NCI-H146 (cell line): Measurements from ENCODE around the gene USP14.

Source experiments
- DNase-seq: peaks from one replicate; lab custom pipeline; 2025; lab: John Stamatoyannopoulos, UW

The USP14 gene

DNA sequence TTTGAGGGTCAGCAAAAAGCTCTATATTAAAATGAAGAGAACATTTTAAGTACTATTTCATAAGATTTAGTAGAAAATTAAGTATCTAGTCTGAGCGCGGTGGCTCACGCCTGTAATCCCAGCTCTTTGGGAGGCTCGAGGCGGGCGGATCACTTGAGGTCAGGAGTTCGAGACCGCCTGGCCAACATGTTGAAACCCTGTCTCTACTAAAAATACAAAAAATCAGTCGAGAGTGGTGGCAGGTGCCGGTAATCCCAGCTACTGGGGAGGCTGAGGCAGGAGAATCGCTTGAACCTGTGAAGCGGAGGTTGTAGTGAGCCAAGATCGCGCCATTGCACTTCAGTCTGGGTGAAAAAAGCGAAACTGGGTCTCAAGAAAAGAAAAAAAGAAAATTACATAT lies 1.6 kb downstream of the USP14 start:
- no peak for DNase-seq

DNA sequence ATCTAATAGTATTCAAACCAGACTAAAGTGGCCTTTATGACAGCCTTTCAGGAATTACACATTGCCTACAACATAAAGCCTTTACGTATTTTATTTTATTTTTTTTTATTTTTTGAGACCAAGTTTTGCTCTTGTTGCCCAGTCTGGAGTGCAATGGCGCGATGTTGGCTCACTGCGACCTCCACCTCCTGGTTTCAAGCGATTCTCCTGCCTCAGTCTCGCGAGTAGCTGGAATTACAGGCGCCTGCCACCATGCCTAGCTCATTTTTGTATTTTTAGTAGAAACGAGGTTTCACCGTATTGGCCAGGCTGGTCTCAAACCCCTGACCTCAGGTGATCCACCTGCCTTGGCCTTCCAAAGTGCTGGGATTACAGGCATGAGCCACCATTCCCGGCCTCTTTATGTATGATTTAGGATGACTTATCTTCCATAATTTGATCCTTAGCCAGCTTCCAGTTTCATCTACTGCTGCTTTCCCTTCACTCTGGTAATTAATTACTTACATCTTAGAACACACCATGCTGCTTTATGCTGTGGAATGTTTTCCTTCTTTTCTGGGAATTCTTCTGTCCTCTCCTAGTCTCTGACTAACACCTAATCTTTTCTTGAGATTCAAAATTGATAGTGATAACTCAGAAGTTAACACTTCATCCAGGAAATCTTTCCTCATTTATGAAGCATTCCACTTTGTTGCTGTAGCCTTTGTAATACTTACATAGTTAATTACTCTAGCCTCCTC lies 2.6 kb downstream of the USP14 start:
- DNase-seq, result no peak

DNA sequence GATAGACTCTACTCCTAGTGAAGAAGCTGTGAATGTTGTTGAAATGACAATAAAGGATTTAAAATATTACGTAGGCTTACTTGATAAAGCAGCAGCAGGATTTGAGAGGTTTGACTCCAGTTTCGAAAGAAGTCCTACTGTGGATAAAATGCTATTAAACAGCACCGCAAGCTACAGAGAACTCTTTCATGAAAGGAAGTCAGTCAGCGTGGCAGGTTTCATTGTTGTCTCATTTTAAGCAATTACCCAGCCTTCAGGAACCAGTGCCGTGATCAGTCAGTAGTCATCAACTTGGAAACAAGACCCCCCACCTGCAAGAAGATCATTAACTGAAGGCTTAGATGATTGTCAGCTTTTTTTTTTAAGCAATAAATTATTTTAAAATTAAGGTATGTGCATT lies 14.0 kb downstream of the USP14 start:
- no peak for DNase-seq

DNA sequence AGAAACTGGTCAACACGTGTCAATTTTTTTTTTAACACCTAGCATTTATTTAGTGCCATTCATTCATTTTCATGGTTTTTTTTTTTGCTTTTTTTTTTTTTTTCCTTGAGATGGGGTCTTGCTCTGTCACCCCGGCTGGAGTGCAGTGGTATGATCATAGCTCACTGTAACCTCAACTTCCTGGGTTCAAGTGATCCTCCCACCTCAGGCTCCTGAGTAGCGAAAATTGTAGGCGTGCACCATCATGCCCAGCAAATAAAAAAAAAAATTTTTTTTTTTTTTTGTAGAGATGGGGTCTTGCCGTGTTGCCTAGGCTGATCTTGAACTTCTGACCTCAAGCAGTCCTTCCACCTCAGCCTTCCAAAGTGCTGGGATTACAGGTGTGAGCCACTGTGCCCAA lies 21.1 kb downstream of the USP14 start:
- DNase-seq, result no peak

DNA sequence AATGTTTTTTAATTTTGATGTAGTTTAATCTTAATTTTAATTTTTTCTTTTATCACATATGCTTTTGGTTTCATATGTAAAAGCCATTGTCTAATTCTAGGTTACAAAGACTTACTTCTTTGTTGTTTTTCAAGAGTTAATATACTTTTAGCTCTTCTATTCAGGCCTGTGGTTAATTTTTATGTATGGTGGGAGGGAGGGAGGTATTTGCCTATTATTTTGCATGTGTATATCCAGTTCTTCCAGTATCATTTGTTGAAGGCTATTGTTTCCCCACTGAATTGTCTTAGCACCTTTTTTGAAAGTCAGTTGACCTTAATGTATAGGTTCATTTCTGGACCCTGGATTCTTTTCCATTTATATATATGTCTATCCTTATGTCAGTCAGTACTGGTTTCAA lies 23.4 kb downstream of the USP14 start:
- DNase-seq, result no peak

DNA sequence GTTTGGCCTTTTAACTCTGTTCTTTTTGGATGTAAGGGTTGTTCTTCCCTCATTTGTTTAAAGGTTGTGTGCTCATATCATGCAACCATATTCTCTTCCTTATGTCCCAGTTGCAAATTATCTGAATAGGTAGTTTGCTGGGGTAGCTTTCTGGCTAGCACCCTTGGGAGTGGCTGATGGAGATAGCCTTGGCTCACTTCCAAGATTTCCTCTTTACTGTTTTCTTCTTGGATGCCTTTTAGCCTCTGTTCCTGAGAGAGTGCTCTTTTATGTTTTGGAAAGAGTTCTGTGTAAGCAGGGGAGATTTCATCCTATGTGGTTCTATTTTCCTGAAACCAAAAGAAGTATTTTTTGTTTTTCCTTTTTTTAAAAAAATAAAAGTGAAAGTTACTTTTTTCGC lies 25.4 kb downstream of the USP14 start:
- DNase-seq, result no peak

DNA sequence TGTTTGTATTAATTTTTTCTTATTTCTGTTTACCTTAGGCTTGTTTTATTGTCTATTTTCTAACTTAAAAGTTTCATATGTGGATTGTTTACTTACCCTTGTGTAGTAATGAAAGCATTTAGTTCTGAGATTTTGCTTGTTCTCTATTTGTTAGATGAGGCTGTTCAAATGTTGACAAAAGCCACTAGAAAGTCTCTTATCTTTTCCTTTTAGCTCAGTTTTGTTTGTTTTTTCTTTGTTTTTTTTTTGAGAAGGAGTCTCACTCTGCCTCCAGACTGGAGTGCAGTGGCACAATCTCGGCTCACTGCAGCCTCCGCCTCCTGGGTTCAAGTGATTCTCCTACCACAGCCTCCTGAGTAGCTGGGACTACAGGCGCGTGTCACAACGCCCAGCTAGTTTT lies 30.9 kb downstream of the USP14 start:
- DNase-seq, result no peak

DNA sequence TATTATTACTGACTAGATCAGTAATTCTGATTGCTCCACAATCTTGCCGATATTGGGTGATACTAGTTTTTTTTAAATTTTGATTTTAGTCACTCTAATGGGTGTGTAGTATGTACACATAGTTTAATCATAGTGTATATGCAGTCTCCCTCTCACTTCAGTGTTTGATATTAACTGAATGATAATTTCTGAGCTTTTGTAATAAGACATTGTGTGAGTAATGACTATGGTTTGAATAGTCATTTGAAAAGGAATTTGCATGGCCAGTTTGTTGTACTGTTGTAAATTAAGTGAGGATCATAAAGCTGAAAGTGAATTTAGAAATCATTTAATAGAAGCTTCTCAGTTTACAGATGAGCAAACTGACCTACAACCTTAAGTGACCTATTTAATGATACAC lies 33.4 kb downstream of the USP14 start:
- no peak for DNase-seq

DNA sequence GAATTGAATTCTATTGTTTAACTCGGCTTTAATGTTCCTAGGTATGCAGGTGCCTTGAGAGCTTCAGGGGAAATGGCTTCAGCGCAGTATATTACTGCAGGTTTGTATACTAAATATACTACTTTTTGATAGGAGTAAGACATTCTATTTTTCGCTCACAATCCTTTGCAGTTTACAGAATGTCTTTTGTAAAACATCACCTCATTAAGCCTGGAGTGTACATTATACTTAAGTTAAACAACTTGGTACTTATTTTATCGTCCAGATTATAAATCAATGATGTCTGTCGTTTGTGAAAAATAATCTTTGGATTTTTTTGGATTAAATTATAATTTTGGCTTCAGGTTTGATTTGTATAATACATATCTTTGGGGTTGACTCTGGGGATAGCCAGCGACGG lies 34.4 kb downstream of the USP14 start:
- no peak for DNase-seq

DNA sequence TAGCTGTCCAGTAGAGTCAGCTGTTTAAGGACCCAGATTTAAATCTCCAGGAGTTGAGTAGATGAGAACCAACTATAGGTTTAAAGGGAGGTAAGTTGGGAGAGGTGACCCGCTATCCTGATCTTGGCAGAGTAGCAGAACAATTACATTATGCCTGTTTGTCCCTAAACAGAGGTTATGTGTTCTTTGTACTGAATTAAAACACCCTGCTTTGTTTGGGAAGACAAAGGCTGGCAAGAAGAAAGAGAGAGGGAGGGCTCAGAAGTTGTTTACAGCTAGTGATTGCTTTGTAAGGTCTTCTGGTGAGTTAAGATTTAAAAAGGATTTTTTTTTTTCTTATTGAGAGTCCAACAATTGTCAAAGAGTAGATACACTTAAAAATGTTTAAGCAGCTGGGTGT lies 37.3 kb downstream of the USP14 start:
- DNase-seq, result no peak

DNA sequence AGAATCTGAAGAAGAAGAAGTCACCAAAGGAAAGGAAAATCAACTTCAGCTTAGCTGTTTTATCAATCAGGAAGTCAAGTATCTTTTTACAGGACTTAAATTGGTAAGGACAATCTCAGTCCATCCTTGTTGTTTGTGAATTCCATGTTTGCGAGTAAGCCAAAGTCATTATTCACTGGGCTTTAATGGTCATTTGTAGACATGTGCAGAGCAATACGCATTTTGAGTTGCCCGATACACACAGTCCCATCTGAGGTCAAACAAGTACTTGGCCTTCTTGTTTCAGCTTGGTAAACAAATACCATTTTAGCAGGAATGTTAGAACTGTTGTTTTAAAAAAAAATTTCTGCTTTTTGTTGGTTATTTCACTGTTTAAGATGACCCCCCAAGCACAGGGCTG lies 40.9 kb downstream of the USP14 start:
- peak; percentile 46 for DNase-seq

DNA sequence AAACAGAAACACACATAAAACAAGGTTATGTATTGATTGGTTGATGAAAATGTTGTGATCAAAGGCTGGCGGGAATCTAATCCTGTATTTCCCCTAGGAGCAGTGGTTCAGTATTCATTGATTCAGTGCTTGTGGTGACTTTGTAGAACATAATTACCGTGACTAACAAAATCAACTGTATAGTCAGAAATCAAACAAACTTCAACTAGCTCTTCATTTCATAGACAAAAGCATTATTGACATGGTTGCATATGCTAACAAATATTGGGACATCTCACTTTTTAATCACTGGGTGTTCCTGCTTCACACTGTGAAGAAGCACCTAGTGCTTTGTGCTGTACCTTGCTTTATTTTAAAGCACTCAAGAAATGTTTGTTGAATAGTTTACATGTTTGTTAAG lies 41.4 kb downstream of the USP14 start:
- peak; percentile 90 for DNase-seq

DNA sequence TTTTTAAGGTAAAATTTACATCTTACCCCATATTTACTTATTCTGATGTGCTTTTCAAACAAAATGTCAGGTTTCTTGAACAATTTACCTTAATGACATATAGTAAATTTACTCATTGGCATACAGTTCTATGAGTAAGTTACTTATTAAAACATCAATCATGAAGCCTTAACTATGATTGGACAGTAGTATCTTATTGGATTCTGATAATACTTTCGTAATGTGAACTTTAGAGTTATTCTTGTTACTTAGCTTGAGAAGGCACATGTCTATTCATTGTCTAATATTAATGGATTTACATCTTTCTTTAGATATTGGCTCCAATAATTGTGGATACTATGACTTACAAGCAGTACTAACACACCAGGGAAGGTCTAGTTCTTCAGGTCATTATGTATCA lies 51.7 kb downstream of the USP14 start:
- no peak for DNase-seq

DNA sequence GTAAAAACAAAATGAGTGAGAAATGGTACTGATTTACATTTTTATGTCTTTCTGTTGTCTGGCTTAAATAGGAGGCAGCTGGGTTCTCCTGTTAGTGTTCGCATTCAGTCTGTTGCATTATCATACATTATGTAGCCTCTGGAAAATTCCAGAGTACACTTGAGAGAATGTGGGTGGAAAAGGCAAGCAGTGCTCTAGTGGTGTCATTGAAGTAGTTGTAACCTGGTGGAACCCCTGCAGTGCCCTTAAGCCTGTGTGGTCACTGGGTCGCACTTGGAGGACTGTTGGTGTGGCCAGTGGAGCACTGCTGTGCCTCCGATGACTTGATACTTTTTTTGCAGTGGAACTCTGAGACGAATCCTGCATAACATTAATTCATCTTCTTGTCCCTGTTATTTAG lies 52.4 kb downstream of the USP14 start:
- DNase-seq, result no peak

DNA sequence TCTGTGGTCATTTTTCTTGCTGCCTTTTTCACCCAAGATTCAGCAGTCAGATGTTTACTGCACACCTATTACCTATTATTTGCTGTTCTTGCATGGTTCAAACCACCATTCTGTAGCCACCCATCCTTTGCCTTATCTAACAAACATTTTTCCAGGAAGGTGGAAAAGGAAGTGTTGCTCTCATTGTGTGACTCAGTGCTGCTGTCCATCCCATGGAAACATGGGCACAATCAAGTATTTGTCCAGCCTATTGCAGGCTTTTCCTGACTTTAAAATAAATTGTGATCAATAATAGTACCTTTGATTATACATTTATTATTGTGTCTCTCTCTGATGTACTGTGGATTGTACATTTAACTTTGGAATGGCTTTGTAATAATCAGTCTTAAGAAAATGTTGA lies 53.2 kb downstream of the USP14 start:
- DNase-seq, result no peak

DNA sequence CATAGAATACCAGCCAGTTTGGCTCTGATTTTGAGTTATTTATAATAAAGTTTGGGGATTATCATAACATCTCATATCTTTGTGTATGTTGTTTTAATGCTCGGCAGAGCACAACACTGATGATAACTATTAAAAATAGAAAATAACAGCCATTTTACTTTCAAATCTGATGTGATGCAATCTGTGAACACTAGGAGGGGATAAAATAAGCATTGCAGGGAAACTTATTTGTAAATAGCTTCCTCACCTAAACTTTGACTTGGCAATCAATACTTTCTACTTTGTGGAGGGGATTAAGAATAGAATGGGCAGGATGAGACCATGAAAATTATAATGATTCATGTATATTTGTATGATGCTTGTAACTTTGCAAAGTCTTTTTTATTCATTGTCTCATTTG lies 54.4 kb downstream of the USP14 start:
- no peak for DNase-seq

DNA sequence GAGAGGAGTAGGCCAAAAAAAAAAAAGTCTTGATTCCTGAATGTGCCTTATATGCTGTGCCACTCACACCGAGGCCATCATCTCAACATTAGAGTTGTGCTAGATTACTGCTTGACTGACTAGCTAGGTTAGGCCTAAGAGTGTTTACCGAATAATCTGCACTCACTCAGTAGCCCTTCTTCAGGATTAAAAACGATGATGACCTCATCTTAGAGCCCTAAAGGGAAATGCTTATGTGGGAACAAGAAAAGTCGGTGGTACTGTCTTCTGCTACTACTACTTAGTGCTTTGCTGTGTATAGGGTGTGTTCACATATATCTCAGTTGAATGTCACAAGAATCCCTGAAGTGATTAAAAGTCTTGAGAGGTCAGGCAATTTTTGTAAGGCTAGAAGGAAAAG lies 55.1 kb downstream of the USP14 start:
- DNase-seq, result no peak

DNA sequence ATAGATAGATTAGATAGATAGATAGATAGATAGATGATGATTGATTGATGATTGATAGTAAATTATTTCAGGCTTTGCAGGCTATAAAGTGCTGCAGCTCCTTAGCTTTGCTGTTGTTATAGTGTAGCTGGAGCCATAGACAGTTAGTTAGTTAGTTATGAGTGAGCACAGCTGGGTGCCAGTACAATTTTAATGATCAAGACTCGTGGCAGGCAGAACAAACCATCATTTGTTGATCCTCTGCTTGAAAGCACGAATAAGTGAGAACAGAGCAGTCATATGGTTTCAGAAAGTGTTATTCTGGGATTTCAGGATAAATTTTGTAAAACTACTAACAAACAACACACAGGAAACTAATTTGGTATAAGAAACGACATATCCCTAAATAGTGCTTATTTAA lies 55.6 kb downstream of the USP14 start:
- DNase-seq, result no peak

DNA sequence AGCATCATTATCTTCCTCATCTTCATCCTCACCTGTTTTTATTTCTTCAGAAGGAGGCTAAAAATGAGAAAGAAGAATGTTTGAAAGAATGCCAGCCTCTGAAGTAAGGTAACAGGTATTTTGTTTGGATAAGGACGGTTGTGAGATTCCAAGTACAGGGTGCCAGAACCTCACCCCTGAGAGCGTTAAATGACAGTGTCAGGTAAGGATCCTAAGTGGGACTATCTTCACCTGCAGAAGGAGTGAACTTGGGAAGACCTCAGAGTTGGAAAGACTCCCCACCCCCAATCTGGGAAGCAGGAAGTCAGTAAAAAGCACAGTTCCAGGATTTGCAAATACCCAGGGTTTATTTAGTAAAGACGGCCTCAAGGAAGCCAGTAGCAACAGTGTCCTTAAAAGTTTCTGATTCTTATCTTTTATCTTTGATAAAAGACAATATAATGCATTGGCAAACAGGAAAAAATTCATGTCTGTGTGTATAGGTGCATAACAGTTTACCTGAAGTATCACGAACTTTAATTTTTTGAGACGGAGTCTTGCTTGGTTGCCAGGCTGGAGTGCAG lies 57.2 kb downstream of the USP14 start:
- DNase-seq, result no peak

DNA sequence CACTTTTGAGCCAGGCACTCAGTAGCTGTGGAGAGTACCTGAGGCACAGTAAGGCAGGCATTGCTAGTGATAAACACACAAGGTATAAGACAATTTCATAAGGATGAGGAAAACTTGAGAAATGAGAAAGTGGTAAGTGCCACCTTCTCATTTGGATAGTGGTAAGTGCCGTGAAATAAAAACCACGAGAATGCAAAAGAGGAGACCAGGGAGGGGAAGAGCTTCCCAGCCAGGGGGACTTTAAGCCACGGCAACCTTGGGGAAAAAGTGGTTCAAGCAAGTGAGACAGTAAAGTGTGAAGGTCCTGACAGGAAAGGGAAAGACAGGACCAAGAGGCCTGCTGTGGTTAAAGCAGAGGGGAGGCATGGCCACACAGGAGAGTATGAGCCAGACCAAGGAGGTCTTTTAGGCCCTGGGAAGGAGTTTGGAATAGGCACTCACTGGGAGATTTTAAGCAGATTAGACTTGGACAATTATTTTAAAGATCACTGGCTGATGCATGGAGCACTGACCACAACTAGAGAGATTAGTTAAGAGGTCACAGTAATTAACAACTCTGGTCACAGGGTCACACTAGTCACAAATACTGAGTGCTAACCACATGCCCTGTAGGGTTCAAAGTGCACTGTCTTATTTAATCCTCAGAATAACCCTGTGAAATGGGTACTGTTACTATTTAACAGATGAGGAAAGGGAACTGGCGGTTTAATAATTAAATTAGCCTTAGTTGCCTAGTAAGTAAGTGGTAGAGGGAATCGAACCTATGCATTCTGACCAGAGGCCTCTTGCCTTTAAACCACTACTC lies 59.4 kb downstream of the USP14 start:
- DNase-seq, result no peak

DNA sequence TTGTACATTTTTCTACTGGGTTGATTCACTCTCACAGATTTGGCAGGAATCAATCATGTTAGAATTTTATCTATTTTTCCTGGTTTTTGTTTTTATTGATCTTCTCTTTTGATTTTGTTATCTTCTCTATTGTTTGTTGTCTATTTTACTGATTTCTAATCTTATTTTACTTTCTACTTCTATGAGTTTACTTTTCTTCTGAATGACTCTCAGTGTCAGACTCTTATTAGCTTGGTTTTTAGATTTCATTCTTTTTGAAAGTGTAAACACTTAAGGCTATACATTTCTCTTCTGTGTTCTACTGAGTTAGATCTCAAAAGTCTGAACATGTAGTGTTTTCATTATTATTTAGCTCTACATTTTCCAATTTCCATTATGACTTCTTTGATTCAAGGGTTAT lies 62.4 kb downstream of the USP14 start:
- no peak for DNase-seq

DNA sequence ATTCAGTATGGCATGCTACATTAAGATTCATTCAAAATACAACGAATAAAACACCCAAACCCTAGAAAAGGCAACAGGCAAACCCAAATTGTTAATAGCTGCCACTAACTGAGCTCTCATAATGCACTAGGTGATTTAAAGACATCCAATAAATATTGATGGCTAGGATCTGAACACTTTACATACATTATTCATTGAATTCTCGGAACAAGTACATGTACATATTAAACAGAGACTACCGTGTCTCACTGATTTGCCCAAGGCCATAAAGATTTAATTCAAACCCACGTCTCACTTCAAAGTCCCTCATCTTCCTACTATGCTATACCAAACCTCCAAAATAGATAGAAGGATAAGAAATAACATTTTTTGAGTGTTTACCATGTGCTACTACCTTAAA lies 67.4 kb downstream of the USP14 start:
- DNase-seq, result no peak

DNA sequence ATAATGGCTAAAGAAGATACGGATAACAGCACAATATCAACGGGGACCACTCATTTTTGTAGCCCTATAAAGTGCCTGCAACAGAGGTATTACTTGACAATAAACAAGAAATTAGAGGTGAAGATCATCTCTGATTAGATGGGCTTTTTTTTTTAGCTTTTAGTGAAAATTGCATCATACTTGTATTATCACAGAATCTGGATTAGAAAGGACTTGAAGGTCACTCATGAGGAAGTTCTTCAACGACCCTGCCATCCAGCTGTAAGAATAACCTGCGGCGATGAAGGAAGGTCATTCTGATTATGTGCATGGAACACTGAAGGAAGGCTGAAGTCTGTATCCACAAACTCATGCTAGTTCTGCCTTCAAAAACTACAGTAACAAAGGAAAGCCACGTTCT lies 69.0 kb downstream of the USP14 start:
- DNase-seq, result no peak

DNA sequence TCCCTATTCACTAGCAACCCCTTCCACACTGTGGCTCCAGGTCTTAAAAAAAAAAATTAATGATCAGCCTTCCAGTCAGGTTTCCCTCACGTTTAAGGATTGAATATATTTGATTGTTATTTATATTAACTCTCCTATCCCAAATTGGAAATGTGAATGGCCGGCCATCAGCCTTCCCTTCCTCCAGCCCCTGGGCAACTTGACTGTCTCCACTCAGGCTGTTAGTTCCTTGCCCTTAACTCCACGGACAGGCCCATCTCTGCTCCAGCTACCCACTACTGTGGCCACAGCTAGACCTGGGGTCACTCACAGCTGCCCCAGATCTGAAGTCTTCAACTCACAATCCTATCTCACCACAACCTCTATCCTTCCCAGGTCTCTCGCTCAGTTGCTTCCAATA lies 69.5 kb downstream of the USP14 start:
- no peak for DNase-seq
